Heart right ventricle (tissue), 16 donors: ENCODE measurements around the gene CACNG1. TPM values are rescaled to one million over a fixed set of nuclear protein-coding genes. Genes with fewer than 3 reads are reported as not detected.

ENCODE experiments used
- ATAC-seq, 8 donors: fragments of 200-7000 bp; cut with Tn5 transposase; one replicate each; pipeline ENCODE4 v1.9.1; 2020; ENCODE audit warnings: mild to moderate bottlenecking in 8 of 8, moderate library complexity in 8 of 8, moderate number of reproducible peaks in 1 of 8
- DNase-seq, 2 donors: peaks; one replicate each; pipeline ENCODE4 v3.0.0-alpha.2; 2020
- H3K27ac ChIP-seq, 10 donors: fragments of 200-600 bp; sonication (generic) in 2 of 10; one replicate each; pipeline versions ENCODE4 v1.5.0 to v1.8.0; 2020 to 2022; ENCODE audit warnings: mild to moderate bottlenecking in 3 of 10
- H3K27me3 ChIP-seq, 7 donors: fragments of 200-600 bp; one replicate each; pipeline ENCODE4 v1.8.0; 2021 to 2022; ENCODE audit warnings: mild to moderate bottlenecking in 2 of 7
- H3K36me3 ChIP-seq, 9 donors: fragments of 200-600 bp; sonication (generic) in 1 of 9; one replicate each; pipeline versions ENCODE4 v1.5.0 to v1.8.0; 2020 to 2022; ENCODE audit warnings: mild to moderate bottlenecking in 2 of 9
- H3K4me1 ChIP-seq, 9 donors: fragments of 200-600 bp; sonication (generic) in 1 of 9; one replicate each; pipeline versions ENCODE4 v1.5.0 to v1.8.0; 2020 to 2022; ENCODE audit warnings: mild to moderate bottlenecking in 4 of 9
- H3K4me3 ChIP-seq, 10 donors: fragments of 200-600 bp; sonication (generic) in 2 of 10; one replicate each; pipeline versions ENCODE4 v1.5.0 to v1.8.0; 2020 to 2022; ENCODE audit warnings: mild to moderate bottlenecking in 7 of 10, moderate library complexity in 2 of 10
- H3K9me3 ChIP-seq, 11 donors: fragments of 200-600 bp in 10 of 11; sonication (generic) in 2 of 11; one replicate each; pipeline versions ENCODE4 v1.5.0 to v1.8.0; 2013 to 2022; ENCODE audit warnings: mild to moderate bottlenecking in 2 of 11, control low read depth in 1 of 11, moderate library complexity in 1 of 11
- WGBS, 2 donors: extraction: QIAGEN DNeasy Blood & Tissue Kit; methylation state at CpG; one replicate each; pipeline ENCODE4 v1.1.7; 2013; ENCODE audit warnings: inconsistent platforms in 1 of 2; 5-methylcytosine and 5-hydroxymethylcytosine counted together
- intact Hi-C, 10 donors: fragments of 100-400 bp; cut with DNase I; formaldehyde crosslinking; loops; one replicate each; pipeline versions ENCODE4 v1.11.1 to v1.14.2; 2022
- polyA plus RNA-seq, 2 donors: library from polyadenylated mRNA; stranded (reverse); fragments of 200-250 nt; gene quantifications; one replicate each; pipeline ENCODE4 v1.2.3, GENCODE V29; 2013
- total RNA-seq, 10 donors: library from RNA; stranded (reverse); fragmentation: NEBNext Ultra II Directional in 3 of 10; extraction: Animal tissue kit (Norgen Biotek cat#: 25700) in 3 of 10; gene quantifications; one replicate each; pipeline versions ENCODE4 v1.2.1 to v1.2.4, GENCODE V29; 2021 to 2023
- TF ChIP-seq, protein P1 (sequence below), 9 donors: fragments of 200-600 bp; sonication (generic) in 2 of 9; IDR thresholded peaks; one replicate each; pipeline versions ENCODE4 v1.5.0 to v1.8.0; 2021 to 2022; ENCODE audit warnings: antibody characterized with exemption in 9 of 9, mild to moderate bottlenecking in 5 of 9, moderate library complexity in 1 of 9
- donor health status: Arrhythmogenic right ventricular cardiomyopathy.
- donor health status: ischemic (EF 13 %, LVEDD 7.1; RV severe dilation, severe dysfunction).
- donor health status: healthy with polysubstance abuse.
- donor health status: DM: no; HTN: yes; CAD: no.
- donor health status: DM: no; HTN: no; CAD: no.
- donor health status: ischemic (EF 25% LVEDD 6.9; RV normal size, moderate dysfunction).
- donor health status: ischemic (EF 25% LVEDD 5.7; RV mildly dilated, moderate dysfunction).
- donor health status: healthy.
- donor health status: DM: yes; HTN: yes; CAD: no.
- donor health status: Ischemic cardiomyopathy.
- donor health status: ischemic (EF 35%, LVEDD 5.7; RV mildly dilated, moderate dysfunction).
- donor health status: nonischemic (EF 11% LVEDD 7.7; RV severe dilation, severe dysfunction).
- donor health status: DM: yes; HTN: yes; CAD: no.
- donor health status: PGD.
- donor health status: ischemic (EF 29% LVEDD 5.4; RV normal size, mild dysfunction).
- donor health status: nonischemic (EF 23%, LVEDD 6.1; RV moderate dilation, normal function).

The CACNG1 gene
- total and polyA plus RNA-seq, 12 donors: 0.26 TPM; not detected in 11

DNA sequence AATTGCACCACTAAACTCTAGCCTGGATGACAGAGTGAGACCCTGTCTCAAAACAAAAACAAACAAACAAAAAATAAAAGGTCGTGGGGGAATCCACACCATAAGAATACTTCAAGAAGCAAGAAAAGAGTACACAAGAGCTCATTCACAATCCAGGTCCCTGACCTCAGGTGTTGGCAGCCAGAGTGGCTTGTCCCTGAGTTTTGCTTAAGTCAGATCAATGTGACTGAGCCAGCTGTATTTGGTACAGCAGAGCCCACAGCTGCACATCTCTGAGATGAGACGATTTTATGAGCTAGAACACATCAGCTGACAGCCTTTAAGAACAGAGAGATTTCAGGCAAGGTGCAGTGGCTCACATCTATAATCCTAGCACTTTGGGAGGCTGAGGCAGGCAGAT, 22.4 kb downstream of the CACNG1 start:
- H3K4me3 ChIP-seq: no peak overlapping the region
- no peaks in the 10 kb centered on the region for H3K4me1 ChIP-seq
- ATAC-seq (no peak), DNase-seq (no peak)
- no peaks in the 10 kb centered on the region for H3K27me3 ChIP-seq
- 58 to 70% methylated on average over 2 of the region's 2 CpGs for WGBS, 2 donors
- no peak overlapping the region for H3K27ac ChIP-seq
- no peaks in the 10 kb centered on the region for H3K9me3 ChIP-seq
- TF ChIP-seq, protein P1, sequence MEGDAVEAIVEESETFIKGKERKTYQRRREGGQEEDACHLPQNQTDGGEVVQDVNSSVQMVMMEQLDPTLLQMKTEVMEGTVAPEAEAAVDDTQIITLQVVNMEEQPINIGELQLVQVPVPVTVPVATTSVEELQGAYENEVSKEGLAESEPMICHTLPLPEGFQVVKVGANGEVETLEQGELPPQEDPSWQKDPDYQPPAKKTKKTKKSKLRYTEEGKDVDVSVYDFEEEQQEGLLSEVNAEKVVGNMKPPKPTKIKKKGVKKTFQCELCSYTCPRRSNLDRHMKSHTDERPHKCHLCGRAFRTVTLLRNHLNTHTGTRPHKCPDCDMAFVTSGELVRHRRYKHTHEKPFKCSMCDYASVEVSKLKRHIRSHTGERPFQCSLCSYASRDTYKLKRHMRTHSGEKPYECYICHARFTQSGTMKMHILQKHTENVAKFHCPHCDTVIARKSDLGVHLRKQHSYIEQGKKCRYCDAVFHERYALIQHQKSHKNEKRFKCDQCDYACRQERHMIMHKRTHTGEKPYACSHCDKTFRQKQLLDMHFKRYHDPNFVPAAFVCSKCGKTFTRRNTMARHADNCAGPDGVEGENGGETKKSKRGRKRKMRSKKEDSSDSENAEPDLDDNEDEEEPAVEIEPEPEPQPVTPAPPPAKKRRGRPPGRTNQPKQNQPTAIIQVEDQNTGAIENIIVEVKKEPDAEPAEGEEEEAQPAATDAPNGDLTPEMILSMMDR (IDR thresholded peaks at IDR 0.05): no peak
- intact Hi-C loops: no loop called here
- H3K36me3 ChIP-seq: no peaks in the 10 kb centered on the region

DNA sequence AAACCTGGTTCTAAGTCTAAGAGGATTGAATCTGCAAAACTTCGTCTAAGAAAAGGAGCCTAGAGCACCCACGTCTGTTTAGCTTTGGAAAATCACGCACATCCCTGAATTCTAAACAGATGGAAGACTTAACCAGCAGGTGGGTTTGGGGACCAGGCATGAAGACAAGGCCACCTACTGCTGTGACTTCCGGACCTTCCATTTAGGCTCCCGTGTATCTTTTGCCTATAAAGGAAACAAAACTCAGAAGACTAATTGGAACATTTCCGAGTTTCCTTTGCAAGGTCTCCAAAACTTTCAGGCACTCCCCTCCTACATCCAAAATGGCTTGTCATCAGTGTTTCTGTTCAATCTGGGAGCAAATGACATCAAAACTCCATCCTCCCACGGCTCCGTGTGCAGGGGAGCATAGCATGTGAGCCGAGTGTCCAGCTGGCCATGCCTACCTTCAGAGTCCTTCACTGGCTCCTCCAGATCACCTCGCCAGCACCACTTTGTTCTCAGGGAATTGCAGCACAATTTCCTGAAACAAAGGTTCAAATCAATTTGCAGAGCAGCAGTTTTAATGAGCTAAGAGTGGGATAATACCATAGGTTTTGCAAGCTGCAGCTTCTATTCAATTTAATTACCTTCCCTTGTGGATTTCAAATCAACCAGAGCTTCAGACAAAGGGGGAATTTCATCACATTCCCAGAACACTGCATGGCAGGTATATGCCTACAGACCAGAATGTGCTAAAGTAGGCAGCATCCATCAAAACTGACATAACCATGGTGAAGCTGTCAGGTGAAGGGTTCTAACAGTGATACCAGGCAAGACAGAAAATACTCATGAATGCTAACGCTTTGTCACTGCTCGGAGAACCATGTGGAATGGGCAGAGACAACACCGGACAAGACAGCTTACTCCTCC, 23.5 kb downstream of the CACNG1 start:
- Histone ChIP-seq H3K4me1 (no peaks in the 10 kb centered on the region), H3K27ac (no peak overlapping the region), H3K27me3 (no peaks in the 10 kb centered on the region), H3K9me3 (no peaks in the 10 kb centered on the region), H3K36me3 (peaks cover 0 to 10% (median 0%) of the 10 kb centered on the region in 9 donors), H3K4me3 (no peak overlapping the region)
- no peak for DNase-seq
- 80 to 81% methylated on average over 13 of the region's 13 CpGs for WGBS, 2 donors
- TF ChIP-seq, protein P1 (IDR thresholded peaks at IDR 0.05): no peak
- intact Hi-C loops: no loop called here
- no peak for ATAC-seq

DNA sequence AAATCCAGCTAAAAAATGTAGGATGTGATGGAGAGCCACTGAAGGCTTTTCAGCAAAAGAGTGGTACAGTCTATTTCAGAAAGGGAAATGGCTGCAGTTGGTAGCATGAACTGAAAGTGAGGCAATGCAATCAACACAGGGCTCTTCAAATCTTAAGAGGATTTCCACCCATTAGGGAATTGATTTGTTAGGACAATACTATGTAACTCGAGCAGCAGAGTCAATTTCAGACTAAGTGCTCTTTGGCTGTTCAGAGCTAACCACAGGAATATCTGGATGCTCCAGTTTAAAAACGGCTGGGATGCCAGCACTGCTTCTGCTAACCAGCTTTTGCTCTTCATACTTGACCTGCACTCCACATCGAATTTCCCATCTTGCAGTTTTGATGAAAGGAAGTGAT, 24.6 kb downstream of the CACNG1 start:
- ATAC-seq: no peak

DNA sequence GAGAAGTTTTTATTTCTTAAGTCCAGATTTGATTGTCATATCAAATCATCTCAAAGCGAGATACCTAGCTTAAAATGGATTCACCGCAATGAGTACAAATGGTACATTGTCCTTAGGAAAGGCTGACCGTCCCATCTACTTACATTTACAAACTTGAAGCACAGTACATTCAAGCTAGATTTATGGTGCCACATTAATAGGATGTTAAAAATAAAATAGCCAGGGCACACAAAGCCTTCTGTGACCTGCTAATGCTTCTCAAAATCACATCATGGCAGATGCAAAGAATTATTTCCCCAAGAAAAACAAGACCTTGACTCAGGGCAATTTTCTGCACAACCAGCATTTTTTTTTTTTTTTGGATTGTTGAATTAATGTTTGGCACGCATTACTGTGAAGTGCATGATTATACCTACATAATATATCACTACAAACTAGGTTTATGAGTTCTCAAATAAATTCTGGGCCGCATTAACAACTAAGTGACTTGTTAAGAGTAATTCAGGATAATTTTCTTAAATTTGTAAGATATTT, 25.3 kb downstream of the CACNG1 start:
- Histone ChIP-seq H3K27ac (no peak overlapping the region), H3K4me3 (no peak overlapping the region), H3K9me3 (no peaks in the 10 kb centered on the region), H3K27me3 (no peaks in the 10 kb centered on the region), H3K4me1 (no peaks in the 10 kb centered on the region), H3K36me3 (peaks cover 0 to 27% (median 0%) of the 10 kb centered on the region in 9 donors)
- DNase-seq (no peak), ATAC-seq (no peak)
- WGBS, 2 donors: 96% methylated on average over 5 of the region's 5 CpGs
- intact Hi-C loops: no loop called here
- TF ChIP-seq, protein P1 (IDR thresholded peaks at IDR 0.05): no peak

More for the DNA sequence above, 24.6 kb downstream of the CACNG1 start:
- DNase-seq: no peak
- peaks cover 0 to 22% (median 0%) of the 10 kb centered on the region in 9 donors for H3K36me3 ChIP-seq
- no peak overlapping the region for H3K27ac ChIP-seq
- no peaks in the 10 kb centered on the region for H3K9me3 ChIP-seq
- H3K4me1 ChIP-seq: no peaks in the 10 kb centered on the region
- intact Hi-C loops: no loop called here
- no peak overlapping the region for H3K4me3 ChIP-seq
- WGBS, 2 donors: 62 to 67% methylated on average over 3 of the region's 3 CpGs
- H3K27me3 ChIP-seq: no peaks in the 10 kb centered on the region
- TF ChIP-seq, protein P1 (IDR thresholded peaks at IDR 0.05): no peak
